B cell (primary cell): ENCODE measurements around the gene EXOC4. TPM values are rescaled to one million over a fixed set of nuclear protein-coding genes. Genes with fewer than 3 reads are reported as not detected.
"Not testable (repeated sequence)": the region's sequence is repeated elsewhere in the genome, so short reads cannot be mapped to it uniquely, and the experiment has no call there.

Experiments
- ATAC-seq: fragments of 200-7000 bp; cut with Tn5 transposase; one replicate; pipeline ENCODE4 v1.10.0; 2021; ENCODE audit warnings: low read depth, mild to moderate bottlenecking, moderate number of reproducible peaks, moderate library complexity
- CTCF ChIA-PET: fragments of 350-600 bp; sonication (Branson Sonifier 250); formaldehyde crosslinking; loops from one replicate; lab custom pipeline; 2021; ENCODE audit warnings: antibody characterized with exemption, inconsistent platforms; lab: Charles Lee
- POLR2A ChIA-PET: fragments of 350-600 bp; sonication (Branson Sonifier 250); formaldehyde crosslinking; loops from one replicate; lab custom pipeline; 2021; ENCODE audit warnings: antibody characterized with exemption; lab: Charles Lee
- DNase-seq: peaks from one replicate; pipeline ENCODE4 v3.0.0; 2013
- H2AFZ ChIP-seq: 2 replicates; pipeline ENCODE4 v1.6.1; 2012; ENCODE audit warnings: mild to moderate bottlenecking, low read depth, low read length; ENCODE audit not compliant: insufficient read depth, poor library complexity, severe bottlenecking
- H3K27ac ChIP-seq, 2 donors: 1 replicate in 1 of 2; 2 replicates in 1 of 2; pipeline ENCODE4 v1.5.1; 2012 to 2013; ENCODE audit warnings: low read length in 2 of 2, mild to moderate bottlenecking in 2 of 2, moderate library complexity in 1 of 2
- H3K27me3 ChIP-seq, 4 experiments: fragments of 200-600 bp in 1 of 4; sonication (generic) in 1 of 4; replicated peaks in 1 of 4; 1 replicate in 2 of 4; 2 replicates in 2 of 4; pipeline versions ENCODE4 v1.6.1 to v1.7.0; 2013 to 2016; ENCODE audit warnings: low read length in 3 of 4, mild to moderate bottlenecking in 2 of 4, mixed read lengths in 1 of 4, moderate library complexity in 1 of 4; ENCODE audit not compliant: insufficient read depth in 4 of 4, control insufficient read depth in 3 of 4; ENCODE audit errors: control extremely low read depth in 1 of 4
- H3K36me3 ChIP-seq, 2 experiments: replicated peaks in 1 of 2; 1 replicate in 1 of 2; 2 replicates in 1 of 2; pipeline versions ENCODE4 v1.6.1 to v1.7.1; 2013; ENCODE audit warnings: low read length in 1 of 2; ENCODE audit not compliant: insufficient read depth in 2 of 2, control insufficient read depth in 1 of 2; ENCODE audit errors: control extremely low read depth in 1 of 2, extremely low read depth in 1 of 2
- H3K4me1 ChIP-seq, 2 donors: fragments of 200-600 bp in 1 of 2; sonication (generic) in 1 of 2; 1 replicate in 1 of 2; 2 replicates in 1 of 2; pipeline versions ENCODE4 v1.5.1 to v1.6.1; 2013 to 2017; ENCODE audit warnings: low read length in 2 of 2; ENCODE audit not compliant: control insufficient read depth in 2 of 2, insufficient read depth in 2 of 2
- H3K4me2 ChIP-seq: replicated peaks from 2 replicates; pipeline ENCODE3; 2012; ENCODE audit warnings: mild to moderate bottlenecking, low read depth, low read length; ENCODE audit not compliant: poor library complexity, severe bottlenecking
- H3K4me3 ChIP-seq, 5 experiments: fragments of 200-600 bp in 1 of 5; sonication (generic) in 1 of 5; 1 replicate in 3 of 5; 2 replicates in 2 of 5; pipeline versions ENCODE4 v1.5.1 to v1.7.0; 2011 to 2016; ENCODE audit warnings: low read length in 4 of 5, mild to moderate bottlenecking in 4 of 5, low read depth in 2 of 5, control low read depth in 1 of 5, moderate library complexity in 1 of 5; ENCODE audit not compliant: insufficient read depth in 1 of 5; ENCODE audit errors: control extremely low read depth in 1 of 5, extremely low read depth in 1 of 5
- H3K79me2 ChIP-seq: fragments of 200-600 bp; sonication (generic); one replicate; pipeline ENCODE4 v1.6.0; 2016; ENCODE audit warnings: low read length; ENCODE audit not compliant: control insufficient read depth, insufficient read depth
- H3K9ac ChIP-seq: fragments of 200-600 bp; sonication (generic); 2 replicates; pipeline ENCODE4 v1.6.1; 2017; ENCODE audit warnings: mild to moderate bottlenecking, low read length, moderate library complexity
- H3K9me3 ChIP-seq, 3 donors: one replicate each; pipeline versions ENCODE4 v1.6.1 to v1.7.1; 2013; ENCODE audit warnings: low read length in 2 of 3; ENCODE audit not compliant: control insufficient read depth in 2 of 3, insufficient read depth in 1 of 3; ENCODE audit errors: control extremely low read depth in 1 of 3
- H4K20me1 ChIP-seq: 2 replicates; pipeline ENCODE4 v1.6.0; 2012; ENCODE audit warnings: mild to moderate bottlenecking, low read length; ENCODE audit not compliant: insufficient read depth, control insufficient read depth, poor library complexity, severe bottlenecking
- H3K27ac Mint-ChIP-seq: one replicate; pipeline ENCODE4 v1.8.0; 2021; ENCODE audit warnings: mixed read lengths
- H3K27me3 Mint-ChIP-seq: one replicate; pipeline ENCODE4 v1.8.0; 2021; ENCODE audit warnings: mixed read lengths
- H3K4me1 Mint-ChIP-seq: one replicate; pipeline ENCODE4 v1.8.0; 2021; ENCODE audit warnings: mixed read lengths
- H3K4me3 Mint-ChIP-seq: one replicate; pipeline ENCODE4 v1.8.0; 2021; ENCODE audit warnings: mixed read lengths
- H3K9me3 Mint-ChIP-seq: one replicate; pipeline ENCODE4 v1.8.0; 2022; ENCODE audit warnings: mixed read lengths; ENCODE audit not compliant: insufficient read depth
- EZH2 ChIP-seq: IDR thresholded peaks from 2 replicates; pipeline ENCODE4 v1.6.1; 2012; ENCODE audit warnings: borderline replicate concordance, low read depth, mild to moderate bottlenecking, moderate library complexity, low read length; ENCODE audit not compliant: insufficient read depth, poor library complexity, severe bottlenecking
- WGBS: methylation state at CpG from one replicate; pipeline ENCODE4 v1.1.5; 2013; ENCODE audit warnings: missing lambda C conversion rate; ENCODE audit not compliant: insufficient coverage; 5-methylcytosine and 5-hydroxymethylcytosine counted together
- intact Hi-C: fragments of 100-400 bp; cut with micrococcal nuclease; formaldehyde crosslinking; loops from one replicate; pipeline ENCODE4 v1.10.0; 2022
- polyA plus RNA-seq: library from polyadenylated mRNA; depleted of rRNA; stranded (reverse); fragments of >200 nt; gene quantifications from 2 replicates; pipeline ENCODE4 v1.2.3, GENCODE V29; 2012
- total RNA-seq, 2 donors: library from RNA; stranded (reverse); fragments of 120-200 nt in 1 of 2; gene quantifications; 1 replicate in 1 of 2; 2 replicates in 1 of 2; pipeline versions ENCODE4 v1.2.3 to v1.2.4, GENCODE V29; 2013 to 2022
- TF ChIP-seq, protein P1 (sequence below): fragments of 200-600 bp; IDR thresholded peaks from one replicate; pipeline ENCODE4 v1.8.0; 2022; ENCODE audit warnings: antibody characterized with exemption, mild to moderate bottlenecking

The EXOC4 gene
- total and polyA plus RNA-seq, 2 donors (not counting 1 experiment from before 2014, with no cell fraction given): 16.7 to 135 TPM

DNA sequence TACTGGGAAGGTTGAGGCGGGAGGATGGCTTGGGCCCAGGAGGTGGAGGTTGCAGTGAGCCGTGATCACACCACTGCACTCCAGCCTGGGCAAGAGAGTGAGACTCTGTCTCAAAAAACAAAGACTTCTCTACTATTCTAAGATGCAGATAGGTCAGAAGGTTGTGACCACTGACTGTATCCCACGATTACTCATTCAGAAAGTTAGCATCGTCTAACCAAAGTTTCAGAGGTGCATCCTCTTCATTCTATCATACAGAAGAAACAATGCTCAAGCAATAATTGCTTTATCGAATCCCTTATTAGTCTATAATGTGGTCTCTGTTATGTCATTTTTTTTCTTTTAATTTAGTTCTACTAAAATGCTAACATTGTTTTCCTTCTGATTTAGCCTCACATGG lies 525.6 kb downstream of the EXOC4 start:
- WGBS: 61% methylated on average over 2 of the region's 5 CpGs
- Mint-ChIP-seq H3K27me3 (no peaks in the 10 kb centered on the region), H3K9me3 (peaks cover 8% of the 10 kb centered on the region), H3K27ac (no peak overlapping the region), H3K4me1 (no peaks in the 10 kb centered on the region), H3K4me3 (no peak overlapping the region)
- Histone ChIP-seq H3K4me1 (no peaks in the 10 kb centered on the region), H3K9ac (no peak overlapping the region), H4K20me1 (no peaks in the 10 kb centered on the region), H3K27me3 (no peaks in the 10 kb centered on the region), H2AFZ (no peak overlapping the region), H3K36me3 (no peaks in the 10 kb centered on the region), H3K4me3 (no peak overlapping the region), H3K9me3 (peaks cover 1 to 5% (median 3%) of the 10 kb centered on the region in 3 donors), H3K27ac (no peak overlapping the region), H3K4me2 (no peak overlapping the region), H3K79me2 (no peaks in the 10 kb centered on the region)
- ATAC-seq: no peak
- no peak for TF ChIP-seq EZH2
- TF ChIP-seq, protein P1, sequence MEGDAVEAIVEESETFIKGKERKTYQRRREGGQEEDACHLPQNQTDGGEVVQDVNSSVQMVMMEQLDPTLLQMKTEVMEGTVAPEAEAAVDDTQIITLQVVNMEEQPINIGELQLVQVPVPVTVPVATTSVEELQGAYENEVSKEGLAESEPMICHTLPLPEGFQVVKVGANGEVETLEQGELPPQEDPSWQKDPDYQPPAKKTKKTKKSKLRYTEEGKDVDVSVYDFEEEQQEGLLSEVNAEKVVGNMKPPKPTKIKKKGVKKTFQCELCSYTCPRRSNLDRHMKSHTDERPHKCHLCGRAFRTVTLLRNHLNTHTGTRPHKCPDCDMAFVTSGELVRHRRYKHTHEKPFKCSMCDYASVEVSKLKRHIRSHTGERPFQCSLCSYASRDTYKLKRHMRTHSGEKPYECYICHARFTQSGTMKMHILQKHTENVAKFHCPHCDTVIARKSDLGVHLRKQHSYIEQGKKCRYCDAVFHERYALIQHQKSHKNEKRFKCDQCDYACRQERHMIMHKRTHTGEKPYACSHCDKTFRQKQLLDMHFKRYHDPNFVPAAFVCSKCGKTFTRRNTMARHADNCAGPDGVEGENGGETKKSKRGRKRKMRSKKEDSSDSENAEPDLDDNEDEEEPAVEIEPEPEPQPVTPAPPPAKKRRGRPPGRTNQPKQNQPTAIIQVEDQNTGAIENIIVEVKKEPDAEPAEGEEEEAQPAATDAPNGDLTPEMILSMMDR: no peak
- no peak for DNase-seq
- intact Hi-C loops: no loop called here
- CTCF ChIA-PET: no interaction called here
- POLR2A ChIA-PET: no interaction called here

DNA sequence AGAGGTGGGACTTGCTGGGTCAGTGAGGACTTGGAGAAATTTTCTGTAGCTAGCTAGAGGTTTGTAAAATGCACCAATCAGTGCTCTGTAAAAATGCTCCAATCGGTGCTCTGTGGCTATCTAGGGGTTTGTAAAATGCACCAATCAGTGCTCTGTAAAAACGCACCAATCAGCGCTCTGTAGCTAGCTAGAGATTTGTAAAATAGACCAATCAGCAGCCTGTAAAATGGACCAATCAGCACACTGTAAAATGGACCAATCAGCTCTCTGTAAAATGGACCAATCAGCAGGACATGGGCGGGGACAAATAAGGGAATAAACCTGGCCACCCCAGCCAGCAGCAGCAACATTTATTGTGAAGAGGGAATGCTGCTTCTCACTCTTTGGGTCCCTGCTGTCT lies 526.7 kb downstream of the EXOC4 start:
- H4K20me1 ChIP-seq, CTCF ChIA-PET, H3K27me3 ChIP-seq, H3K4me3 Mint-ChIP-seq, H3K9me3 ChIP-seq, H2AFZ ChIP-seq, H3K4me3 ChIP-seq, H3K27ac ChIP-seq, H3K27ac Mint-ChIP-seq, H3K79me2 ChIP-seq, intact Hi-C loops, ATAC-seq, DNase-seq, H3K27me3 Mint-ChIP-seq, H3K4me1 ChIP-seq, H3K36me3 ChIP-seq, H3K4me2 ChIP-seq, POLR2A ChIA-PET, H3K9me3 Mint-ChIP-seq, H3K9ac ChIP-seq, H3K4me1 Mint-ChIP-seq: not testable (repeated sequence)
- WGBS: 100% methylated on average over 4 of the region's 4 CpGs
